SK-N-MC (cell line): ENCODE data around the gene KDM4B.

Experiments
- FOXP2 ChIP-seq: optimal IDR thresholded peaks from 2 replicates; pipeline ENCODE3; 2011; ENCODE audit warnings: mild to moderate bottlenecking, moderate library complexity; ENCODE audit not compliant: insufficient read depth; ENCODE audit errors: extremely low read length, control extremely low read depth
- POLR2AphosphoS5 ChIP-seq: IDR thresholded peaks from 2 replicates; pipeline ENCODE4 v1.6.1; 2012; ENCODE audit warnings: mild to moderate bottlenecking, low read depth, low read length, borderline replicate concordance

DNA sequence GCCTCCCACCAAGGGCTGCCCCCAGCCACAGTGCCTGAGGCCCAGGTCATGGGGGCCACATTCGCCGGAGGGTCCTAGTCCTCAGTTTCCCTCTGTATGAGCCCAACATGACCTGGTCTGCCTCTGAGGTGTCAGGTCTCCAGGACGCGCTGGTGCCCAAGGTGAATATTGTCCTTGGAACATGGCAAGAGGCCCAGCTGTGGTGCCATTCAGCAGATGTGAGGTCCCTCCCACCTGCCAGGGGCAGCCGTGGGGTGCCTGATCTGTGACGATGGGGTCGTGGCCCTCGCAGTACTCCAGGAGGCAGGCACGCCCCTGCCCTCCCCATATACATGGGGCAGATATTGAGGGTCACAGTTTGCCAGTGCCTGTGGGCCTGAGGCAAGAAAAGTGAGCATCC, 151.9 kb downstream of the KDM4B start:
- TF ChIP-seq FOXP2 (no peak), POLR2AphosphoS5 (no peak)
